ENCODE data around the gene DOK5.
"Not testable (repeated sequence)": the region's sequence is repeated elsewhere in the genome, so short reads cannot be mapped to it uniquely, and the experiment has no call there.

Gene DOK5

DNA sequence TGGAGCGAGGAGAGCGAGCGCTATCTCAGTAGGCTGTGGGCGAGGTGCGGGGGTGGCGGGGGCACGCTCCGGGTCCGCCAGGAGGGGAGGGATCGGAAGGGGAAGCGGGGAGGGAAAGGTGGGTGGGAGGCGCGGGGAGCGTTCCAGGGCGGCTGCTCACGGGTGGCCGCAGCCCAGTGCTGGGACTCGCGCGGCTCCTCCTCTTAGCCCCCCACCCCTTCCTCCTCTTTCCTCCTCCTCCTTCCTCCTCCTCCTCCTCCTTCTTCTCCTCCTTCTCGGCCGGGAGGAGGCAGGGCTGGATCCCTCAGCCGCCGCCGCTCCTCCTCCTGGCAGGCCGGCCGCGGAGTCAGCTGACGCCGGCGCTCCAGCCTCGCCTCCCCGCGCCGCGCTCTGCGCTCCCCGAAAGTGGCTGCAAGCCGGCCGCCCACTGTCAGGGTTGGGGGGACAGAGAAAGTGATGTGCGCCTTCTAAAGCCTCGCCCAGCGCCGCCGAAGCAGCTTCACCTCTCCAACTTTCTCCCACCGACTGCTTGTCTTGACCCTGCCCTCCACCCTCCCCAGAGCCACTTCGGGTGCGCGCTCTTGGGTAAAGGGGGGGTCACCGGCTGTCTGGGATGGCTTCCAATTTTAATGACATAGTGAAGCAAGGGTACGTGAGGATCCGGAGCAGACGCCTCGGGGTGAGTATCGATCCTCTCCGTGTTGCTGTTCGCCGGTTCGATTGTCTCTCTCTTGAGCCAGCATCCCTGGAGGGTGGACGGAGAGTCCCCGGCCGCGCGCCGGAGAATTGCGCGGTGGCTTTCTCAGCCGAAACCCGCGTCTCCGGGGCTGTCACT is at the start of gene DOK5:
Gene DOK5 (plus strand): TSS at position 260 of the 835 bp plus-strand sequence. CDS start 354 bp downstream, at position 614.
- peak; percentile 85 for DNase-seq

DNA sequence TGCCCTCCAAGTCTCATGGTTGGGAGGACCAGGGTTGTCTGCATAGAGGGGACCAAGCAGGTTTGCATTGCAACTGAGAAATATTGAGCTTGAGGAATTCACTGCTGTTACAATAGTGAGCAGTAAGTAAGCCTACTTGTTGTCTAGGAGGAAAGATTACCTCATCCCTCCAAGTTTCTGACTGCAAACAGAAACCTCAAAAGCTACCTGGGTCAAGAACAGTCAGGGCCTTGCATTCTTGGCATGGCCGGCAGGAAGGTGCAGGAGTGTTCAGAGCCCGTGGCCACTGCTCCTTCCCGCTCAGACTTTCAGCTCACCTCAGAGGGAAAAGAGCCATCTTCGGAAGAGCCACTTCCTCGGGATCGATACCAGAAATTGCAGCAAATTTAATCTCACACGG is 46.0 kb upstream of the DOK5 start:
- DNase-seq = no peak

DNA sequence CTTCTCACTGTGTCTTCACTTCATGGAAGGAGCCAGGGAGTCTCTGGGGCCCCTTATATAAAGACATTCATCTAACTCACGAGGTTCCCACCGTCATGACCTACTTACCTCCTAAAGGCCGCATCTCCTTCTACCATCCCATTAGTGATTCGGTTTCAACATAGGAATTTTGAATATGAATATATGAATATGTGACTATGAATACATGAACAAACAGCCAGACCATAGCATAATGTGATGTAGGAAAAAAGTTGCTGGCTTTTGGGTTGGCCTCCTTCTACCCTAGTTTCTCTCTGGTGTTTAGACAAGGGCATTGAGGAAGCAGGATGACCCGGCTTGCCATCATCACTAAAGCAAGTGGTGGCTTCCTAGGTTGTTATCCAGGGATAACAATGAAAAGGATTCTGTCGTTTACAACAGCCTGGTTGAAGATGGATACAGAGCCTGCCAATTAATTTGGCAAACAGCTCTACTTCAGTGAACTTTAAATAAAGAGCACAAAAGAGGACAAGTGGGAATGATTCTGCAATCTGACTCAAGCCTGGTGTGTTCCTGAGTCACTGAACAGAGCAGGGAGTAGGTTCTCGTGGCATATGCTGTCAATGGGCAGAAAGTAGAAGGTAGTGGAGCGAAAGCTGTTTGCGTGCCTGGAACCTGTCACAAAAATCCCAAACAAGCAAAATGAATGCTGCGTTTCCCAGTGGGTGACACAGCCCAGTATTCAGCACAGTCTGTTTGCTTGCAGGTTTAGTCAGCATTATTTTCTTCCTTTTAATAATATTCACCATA is 44.0 kb upstream of the DOK5 start:
- DNase-seq = no peak

DNA sequence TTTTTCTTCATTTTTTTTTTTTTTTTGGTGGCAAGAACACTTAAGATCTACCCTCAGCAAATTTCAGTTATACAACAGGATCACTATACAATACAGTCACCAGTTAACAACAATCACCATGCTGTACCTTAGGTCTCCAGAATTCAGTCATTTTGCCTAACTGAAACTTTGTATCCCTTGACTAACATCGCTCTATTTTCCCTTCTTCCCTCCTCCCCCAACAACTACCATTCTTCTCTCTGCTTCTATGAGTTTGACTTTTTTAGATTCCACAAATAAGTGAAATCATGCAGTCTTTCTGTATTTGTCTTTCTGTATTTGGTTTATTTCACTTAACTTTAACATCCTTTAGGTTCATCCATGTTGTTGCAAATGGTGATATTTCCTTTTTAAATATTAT is 42.4 kb upstream of the DOK5 start:
- no peak for DNase-seq

DNA sequence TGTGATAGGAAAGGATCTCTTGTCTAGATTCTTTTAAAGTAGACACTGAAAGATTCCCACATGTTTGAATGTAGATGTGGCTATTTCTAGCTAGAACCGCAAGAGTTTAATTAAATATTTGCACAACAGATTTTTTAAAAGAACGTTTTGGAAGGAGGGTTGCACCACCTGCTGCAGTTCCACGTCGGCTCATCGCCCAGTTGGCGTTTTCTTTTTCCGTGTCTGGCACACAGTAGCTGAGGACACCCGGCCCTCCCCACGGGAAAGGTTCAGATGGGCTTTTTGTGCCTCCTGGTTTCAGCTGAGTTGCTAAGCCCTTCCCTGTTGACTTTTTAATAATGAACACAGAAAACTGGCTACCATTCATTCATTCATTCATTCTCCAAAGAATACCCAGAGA is 41.8 kb upstream of the DOK5 start:
- DNase-seq = peak; percentile 45

DNA sequence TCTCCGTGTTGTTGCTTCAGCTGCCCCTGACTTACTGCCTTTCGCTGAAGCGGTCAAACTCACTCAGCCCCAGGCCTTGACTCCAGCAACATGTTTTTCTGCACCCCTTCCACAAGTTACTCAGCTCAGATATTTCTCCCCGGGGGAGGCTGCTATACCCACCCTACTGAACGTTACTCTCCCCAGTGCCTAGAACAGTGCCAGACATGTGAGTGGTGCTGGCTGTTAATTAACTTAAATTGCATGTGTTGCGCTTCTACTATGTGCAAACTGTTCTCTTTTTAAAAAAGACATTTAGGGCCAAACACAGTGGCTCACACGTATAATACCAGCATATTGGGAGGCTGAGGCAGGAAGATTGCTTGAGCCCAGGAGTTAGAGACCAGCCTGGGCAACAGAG is 41.2 kb upstream of the DOK5 start:
- no peak for DNase-seq

DNA sequence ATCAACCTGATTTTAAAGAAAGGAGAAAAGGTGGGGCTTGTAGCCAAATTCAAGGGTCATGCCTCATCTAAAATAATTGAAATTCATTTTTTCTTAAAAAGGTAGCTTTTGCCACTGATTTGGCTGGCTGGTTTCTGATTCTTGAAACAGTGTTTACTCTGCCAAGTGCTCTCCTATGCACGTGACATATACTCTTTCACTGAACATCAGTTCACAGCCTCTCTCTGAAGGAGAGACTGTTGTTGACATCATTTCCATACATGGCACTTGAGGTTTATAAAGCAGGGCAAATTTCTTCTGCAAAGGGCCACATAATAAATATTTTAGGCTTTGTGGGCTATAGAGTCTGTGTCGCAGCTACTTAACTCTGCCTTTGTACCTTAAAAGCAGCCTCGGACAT is 40.4 kb upstream of the DOK5 start:
- no peak for DNase-seq

DNA sequence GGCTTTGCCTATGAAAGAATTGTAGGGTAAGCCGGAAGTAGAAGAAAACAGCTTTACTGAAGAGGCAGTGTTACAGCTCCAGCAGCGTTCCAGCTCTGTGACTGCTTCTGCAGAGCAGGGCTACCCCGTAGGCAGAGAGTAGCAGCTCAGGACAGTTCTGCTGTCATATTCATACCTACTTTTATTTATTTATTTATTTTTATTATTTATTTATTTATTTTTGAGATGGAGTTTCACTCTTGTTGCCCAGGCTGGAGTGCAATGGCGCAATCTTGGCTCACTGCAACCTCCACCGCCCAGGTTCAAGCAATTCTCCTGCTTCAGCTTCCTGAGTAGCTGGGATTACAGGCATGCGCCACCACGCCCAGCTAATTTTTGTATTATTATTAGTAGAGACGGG is 39.0 kb upstream of the DOK5 start:
- DNase-seq = not testable (repeated sequence)

DNA sequence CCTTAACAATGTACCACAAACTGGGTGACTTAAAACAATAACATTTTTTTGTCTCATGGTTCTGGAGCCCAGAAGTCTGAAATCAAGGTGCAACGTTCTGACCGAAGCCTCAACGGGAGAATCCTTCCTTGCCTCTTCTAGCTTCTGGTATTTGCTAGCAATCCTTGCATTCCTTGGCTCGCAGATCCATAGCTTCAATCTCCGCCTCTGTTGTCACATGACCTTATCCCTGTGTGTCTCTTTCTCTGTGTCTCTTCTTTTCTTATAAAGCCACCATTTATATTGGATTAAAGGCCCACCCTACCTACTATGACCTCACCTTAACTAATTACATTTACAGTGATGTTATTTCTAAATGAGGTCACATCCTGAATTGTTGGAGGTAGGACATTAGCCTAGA is 37.2 kb upstream of the DOK5 start:
- no peak for DNase-seq

DNA sequence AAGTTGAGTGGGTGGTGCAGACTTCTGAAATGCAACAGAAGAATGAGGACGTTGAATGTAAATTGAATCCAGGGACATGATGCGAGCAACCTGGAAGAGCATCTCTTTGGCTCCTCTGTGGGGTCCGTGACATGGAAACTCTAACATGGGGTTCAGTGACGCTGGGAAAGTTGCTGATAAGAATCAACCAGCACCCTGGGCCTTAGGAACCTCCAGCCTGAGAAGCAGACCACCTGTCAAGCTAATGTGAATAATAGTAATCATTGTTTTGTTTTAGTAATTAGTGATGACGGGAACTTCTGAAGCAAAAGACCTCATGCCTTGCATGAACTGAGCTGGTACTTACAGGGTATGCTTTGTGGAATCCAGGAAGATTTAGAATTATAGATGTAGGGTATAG is 25.2 kb upstream of the DOK5 start:
- DNase-seq = no peak

DNA sequence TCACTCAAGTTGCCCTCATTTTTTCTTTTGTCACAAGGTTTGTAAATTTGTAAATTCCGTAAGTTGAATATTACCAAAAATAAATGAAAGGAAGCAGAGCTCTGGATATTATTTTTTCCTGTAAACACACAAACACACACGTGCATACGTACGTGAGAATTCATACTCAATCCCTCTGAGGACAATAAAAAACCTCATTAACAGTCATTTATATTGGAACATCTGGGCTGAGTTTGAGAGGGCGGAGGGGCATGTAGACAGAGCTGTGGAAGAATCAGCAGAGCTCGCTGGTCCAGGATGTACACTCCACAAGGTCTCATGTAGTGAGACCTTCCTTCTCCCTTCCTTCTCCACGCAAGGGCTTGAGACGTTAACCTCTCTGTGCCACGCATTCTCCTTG is 24.2 kb upstream of the DOK5 start:
- no peak for DNase-seq

DNA sequence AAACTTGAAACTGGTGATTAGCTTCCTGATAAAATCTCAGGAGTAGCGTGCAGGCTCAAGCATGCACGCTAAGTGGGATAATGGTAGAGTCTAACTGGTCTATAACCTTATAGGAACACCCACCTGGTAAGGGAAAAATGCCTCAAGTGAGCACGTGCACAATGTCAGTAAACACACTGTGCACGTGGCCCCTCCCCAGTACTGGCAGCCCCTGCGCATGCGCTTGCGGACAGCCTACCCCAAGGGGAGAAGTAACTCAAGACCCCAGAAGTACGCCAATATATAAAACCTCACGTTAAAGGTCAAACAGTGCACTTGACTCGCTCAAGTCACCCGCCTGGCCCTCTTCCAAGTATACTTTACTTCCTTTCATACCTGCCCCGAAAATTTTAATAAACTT is 23.1 kb upstream of the DOK5 start:
- no peak for DNase-seq

DNA sequence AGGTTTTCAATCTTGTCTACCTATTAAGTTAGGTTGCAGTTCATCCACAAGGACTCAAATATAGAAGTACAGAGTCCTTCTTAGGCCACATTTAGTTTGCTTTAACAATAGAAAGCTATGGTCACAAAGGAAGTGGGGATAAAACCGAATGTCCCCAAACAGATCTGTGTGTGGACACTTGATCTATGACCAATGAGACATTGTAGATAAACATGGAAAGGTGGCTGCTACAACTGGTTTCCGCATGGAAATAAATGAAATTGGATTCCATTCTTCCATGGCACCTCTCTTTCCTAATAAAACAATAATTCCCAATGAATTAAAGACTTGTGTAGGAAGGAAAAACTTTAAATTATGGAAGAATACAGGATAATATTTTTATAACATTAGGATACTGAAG is 20.4 kb upstream of the DOK5 start:
- DNase-seq = no peak

DNA sequence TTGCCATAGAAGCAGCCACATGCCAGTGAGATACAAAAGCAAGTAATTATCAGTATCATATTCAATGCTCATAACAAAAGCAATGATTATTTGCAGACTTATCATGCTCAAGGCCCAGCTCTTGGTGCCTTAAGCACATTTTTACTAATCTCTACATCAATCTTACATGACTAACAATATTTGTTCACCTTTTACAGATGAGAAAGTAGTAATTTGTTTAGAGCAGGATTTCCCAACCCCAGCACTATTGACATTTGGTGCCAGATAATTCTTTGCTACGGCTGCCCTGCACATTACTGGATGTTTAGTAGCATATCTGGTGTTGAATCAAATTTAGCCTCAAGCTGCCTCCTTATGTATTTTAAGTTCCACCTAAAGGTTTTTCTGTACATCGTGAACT is 19.0 kb upstream of the DOK5 start:
- no peak for DNase-seq

DNA sequence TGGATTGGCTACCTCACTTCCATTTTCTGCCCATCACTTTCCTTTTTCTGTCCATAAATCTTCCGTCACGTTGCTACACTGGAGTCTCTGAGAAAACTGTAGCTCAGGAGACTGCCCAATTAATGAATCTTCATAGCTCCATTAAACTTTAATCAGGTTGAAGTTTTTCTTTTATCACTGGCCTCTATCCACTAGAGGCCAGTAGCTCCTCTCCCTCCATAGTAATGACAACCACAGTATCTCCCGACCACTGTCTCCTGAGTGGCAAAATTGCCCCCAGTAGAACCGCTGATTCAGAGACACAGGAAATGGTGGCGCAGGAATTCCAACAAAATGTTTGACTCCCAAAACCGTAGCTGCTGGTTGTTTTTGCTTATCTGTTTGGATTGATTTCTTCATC is 18.4 kb upstream of the DOK5 start:
- DNase-seq = no peak

DNA sequence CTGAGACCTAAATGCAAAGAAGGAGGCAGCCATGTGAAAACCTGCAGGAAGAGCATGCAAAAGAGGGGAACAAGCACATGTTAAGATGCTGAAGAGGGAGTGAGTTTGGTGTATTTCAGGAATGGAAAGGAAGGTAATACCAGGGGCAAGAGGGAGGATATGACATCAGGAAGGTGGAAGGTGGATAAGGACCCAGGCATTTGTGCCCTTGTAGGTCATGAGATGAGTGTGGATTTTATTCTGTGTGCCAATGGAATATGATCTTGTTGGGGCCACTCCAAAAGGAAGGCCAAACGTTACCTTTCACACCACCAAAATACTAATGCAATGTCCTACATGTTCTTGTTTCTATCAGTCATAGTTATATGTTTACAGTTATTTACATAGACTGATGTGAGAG is 17.2 kb upstream of the DOK5 start:
- DNase-seq = no peak

DNA sequence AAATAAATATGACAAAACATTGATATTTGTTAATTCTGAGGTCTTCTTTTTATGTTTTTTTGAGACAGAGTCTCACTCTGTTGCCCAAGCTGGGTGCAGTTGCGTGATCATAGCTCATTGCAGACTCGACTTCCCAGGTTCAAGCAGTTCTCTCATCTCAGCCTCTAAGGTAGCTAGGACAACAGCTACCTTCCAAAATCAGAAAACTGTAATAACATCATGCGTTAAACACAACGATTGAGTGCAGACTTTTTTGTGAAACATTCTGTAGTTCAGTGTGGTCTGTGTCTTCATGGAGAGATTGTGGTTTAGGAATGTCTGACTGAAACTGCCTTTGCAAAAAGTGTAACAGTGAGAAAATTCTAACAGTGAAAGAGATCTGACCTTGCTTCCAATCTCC is 16.1 kb upstream of the DOK5 start:
- DNase-seq = no peak

DNA sequence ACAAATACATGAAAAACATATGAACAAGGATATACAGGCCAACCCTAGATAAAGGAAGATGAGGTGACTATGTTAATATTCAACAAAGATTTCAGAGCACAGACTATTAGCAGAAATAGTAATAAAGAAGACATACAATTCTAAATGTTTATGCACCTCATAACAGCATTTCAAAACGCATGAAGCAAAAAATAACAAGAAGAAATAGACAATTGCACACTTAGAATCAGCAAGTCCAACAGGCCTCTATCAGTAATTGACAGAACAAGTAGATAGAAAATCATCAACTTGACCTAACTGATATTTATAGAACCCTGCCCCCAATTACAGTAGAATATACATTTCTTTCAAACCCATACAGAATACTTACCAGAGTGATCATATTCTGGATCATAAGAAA is 11.4 kb upstream of the DOK5 start:
- DNase-seq = no peak

DNA sequence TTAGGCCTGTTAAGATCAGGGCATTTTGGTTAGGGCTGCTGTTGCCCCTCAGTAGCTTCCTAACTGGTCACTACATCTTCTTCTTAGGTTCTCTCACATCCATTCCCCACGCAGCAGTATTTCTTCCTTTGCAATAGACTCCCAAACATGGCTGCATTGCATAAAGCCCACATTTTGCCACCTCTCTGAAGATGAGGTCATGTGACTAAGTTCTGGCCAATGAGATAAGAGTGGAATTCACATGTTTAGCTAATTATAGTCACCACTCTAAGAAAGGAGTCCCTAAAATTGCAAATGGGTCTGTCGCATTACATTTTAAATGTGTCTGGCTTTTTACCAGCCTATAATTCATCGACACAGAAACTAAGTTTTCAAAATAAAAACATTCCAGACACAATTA is 9.3 kb upstream of the DOK5 start:
- DNase-seq = no peak

DNA sequence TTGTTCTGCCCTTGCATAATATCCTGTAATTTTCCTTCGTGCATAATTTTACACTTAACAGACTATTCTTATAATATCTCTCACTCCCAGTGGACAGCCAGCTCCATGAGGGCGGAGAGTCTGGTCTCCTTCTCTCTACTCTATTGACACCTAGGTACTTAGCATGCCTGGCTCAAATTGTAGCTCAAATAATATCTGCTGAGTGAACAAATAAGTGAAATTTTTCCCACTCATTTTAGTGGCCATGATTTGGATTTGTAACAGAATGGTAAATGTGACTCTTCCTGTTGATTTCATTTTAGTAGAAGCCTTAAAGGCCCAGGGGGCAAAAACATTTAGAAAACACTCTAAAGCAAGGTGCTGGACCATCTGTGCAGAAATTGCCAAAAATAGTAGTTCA is 7.8 kb upstream of the DOK5 start:
- no peak for DNase-seq

DNA sequence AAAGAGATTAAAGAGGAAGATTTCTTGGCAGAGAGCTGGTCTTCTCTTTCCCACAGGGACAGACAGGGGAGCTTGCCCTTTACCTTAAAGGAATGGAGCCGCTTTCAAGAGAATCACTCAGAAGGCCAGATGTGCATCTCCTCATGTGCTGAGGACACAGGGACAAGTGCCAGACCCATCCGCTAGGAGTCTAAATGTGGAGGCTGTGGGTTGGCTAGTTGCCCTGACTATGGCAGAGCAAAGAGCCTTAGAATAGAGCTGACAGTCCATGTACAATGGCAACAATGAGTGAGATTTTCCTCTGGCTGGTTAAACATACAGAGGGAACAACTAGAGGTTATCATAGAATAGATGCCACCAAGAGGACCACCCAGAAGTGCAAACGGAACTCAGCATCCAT is 7.3 kb upstream of the DOK5 start:
- DNase-seq = no peak

DNA sequence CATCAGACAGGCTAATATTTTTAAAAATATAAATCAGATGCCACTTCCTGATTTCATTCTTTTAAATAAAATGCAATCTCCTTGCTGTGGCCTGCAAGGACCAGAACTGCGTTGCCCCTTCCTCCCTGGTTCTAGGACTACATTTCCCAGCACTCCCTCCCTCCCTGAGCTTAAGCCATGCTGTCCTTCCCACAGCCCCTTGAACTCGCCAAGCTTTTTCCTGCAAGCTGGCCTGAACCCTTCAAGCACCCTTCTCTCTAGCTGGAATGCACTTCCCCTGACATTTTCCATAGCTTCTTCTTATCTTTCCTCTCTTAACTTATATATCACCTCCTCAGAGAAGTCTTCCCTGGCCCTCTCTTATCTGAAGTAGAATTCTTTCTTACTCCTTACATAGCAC is 6.1 kb upstream of the DOK5 start:
- DNase-seq = no peak

DNA sequence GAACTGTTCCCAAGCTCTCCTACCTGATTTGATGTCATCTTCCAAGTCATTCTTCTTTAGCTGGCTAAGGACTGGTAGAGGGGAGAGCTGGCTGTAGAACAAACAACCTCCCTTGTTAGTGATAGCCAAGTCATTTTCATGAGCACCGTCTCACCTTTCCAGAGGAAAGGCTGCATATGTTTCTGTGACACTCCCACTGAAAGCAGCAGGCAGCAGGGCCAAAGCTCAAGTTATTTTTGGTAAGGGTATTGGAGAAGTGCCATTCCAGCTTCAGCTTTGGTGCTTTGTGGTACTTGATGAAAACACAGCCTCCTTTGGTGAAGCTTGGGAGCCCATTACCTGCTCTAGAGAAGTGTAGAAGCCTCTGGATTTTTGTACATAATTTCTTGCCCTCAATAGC is 5.4 kb upstream of the DOK5 start:
- no peak for DNase-seq

DNA sequence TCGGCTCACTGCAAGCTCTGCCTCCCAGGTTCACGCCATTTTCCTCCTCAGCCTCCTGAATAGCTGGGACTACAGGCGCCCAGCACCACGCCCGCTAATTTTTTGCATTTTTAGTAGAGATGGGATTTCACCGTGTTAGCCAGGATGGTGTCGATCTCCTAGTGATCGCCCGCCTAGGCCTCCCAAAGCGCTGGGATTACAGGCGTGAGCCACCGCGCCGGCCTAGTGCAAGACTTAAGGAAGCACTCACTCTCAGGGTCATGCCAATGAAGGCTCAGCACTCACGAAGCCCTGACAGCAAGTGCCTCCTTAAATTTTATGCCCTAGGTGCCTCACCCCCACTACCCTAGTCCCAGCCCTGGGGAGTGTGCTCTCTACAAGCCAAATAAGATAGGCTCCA is 4.7 kb upstream of the DOK5 start:
- DNase-seq = no peak

DNA sequence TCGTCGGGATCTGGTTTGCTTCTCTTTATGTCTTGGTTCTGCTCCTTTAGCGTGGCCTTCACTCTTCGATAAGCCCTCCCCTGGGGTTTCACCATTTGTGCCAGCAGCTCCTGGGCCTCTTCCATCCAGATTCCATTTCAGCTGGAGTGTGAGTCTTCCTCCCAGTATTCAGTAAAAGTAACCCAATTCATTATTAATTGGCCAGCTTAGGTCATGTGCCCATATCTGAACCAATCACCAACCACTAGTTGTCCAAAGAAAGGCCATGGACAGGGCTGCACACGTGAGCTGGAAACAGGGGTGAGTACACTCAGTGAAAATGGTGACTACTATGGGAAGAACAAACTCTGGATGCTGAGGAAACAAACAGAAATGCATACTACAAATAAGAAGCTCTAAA is 2.8 kb upstream of the DOK5 start:
- no peak for DNase-seq

All from right forelimb (tissue), 1 donor.